ENCODE measurements around the gene CARD11. TPM values are rescaled to one million over a fixed set of nuclear protein-coding genes. Genes with fewer than 3 reads are reported as not detected.
"Not testable (repeated sequence)": the region's sequence is repeated elsewhere in the genome, so short reads cannot be mapped to it uniquely, and the experiment has no call there.

Gene CARD11
- total and polyA plus RNA-seq, 2 of the 4 experiments (the other 2 are of a cell fraction), result 0.18 to 0.26 TPM

DNA sequence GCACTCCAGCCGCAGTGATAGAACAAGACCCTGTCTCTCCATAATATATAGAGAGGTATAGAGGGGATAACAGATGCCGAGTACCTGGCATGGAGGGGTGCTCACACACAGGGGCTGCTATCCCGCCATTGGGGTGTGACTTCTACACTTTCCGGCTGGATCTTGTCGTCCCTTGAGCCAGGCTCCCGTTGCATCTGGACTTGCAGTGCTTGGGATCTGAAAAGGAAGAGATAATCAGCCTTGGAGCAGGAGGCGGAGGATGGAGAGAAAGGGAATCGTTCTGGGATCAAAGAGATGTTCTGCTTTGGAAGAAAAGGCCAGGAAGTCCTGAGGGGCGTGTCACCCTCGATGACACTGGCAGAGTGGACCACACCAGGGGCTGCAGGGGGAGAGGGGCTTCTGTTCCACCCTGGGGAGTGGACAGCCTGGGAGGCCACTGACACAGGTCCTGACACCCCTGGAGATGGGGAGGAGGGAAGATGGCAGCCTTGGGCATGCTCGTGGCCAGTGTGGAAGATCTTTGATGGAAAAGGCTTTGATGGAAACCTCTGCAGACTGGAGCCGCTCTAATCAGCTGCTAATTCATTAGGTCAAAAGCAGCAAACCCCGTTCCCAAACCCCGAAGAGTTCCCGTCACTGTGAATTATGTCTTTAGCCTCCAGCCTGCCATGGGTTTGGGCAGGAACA, 85.1 kb downstream of the CARD11 start:
- ATAC-seq (ENCODE audit: low read depth) (no peak), DNase-seq (no peak)
- H3K9ac ChIP-seq (ENCODE audit: low read depth, low read length), result no peak overlapping the region
- no peak overlapping the region for H3K4me2 ChIP-seq (ENCODE audit: low read depth, low read length)
- TF ChIP-seq, protein P1, sequence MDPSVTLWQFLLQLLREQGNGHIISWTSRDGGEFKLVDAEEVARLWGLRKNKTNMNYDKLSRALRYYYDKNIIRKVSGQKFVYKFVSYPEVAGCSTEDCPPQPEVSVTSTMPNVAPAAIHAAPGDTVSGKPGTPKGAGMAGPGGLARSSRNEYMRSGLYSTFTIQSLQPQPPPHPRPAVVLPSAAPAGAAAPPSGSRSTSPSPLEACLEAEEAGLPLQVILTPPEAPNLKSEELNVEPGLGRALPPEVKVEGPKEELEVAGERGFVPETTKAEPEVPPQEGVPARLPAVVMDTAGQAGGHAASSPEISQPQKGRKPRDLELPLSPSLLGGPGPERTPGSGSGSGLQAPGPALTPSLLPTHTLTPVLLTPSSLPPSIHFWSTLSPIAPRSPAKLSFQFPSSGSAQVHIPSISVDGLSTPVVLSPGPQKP (IDR thresholded peaks at IDR 0.05; ENCODE audit: borderline replicate concordance, low read depth, low read length), result no peak
- TF ChIP-seq MXI1 (IDR thresholded peaks at IDR 0.05; ENCODE audit: borderline replicate concordance, low read depth, low read length), result no peak
- H2BK15ac ChIP-seq (ENCODE audit: low read depth, low read length), result no peak overlapping the region
- no peak overlapping the region for H2BK120ac ChIP-seq (ENCODE audit: low read depth, low read length)
- intact Hi-C loops (cut with micrococcal nuclease), result no loop called here
- H3K27me3 ChIP-seq (ENCODE audit: control insufficient read depth, insufficient read depth, low read length), result peaks cover 1% of the 10 kb centered on the region; the same call in 1 of the 2 replicates
- no peak overlapping the region for H3K56ac ChIP-seq (ENCODE audit: extremely low read depth, insufficient read depth, low read length)
- 82% methylated on average over 6 of the region's 15 CpGs; no CpG with 5 or more reads in 1 of the 2 experiments for WGBS, 2 experiments (ENCODE audit: extremely low coverage in 2 of 2, insufficient read length in 1 of 2)
- no peaks in the 10 kb centered on the region for H4K20me1 ChIP-seq (ENCODE audit: insufficient read depth, low read length)
- no peak overlapping the region for H2AK9ac ChIP-seq (replicated peaks; ENCODE audit: low read depth, low read length, poor library complexity)
- no peak overlapping the region for H2AK5ac ChIP-seq (ENCODE audit: low read depth, low read length)
- BruUV-seq (replicated peaks), result no TSS peak
- no peak overlapping the region for H4K5ac ChIP-seq (ENCODE audit: low read depth, low read length)
- no peak overlapping the region for H2BK5ac ChIP-seq (ENCODE audit: low read depth, low read length, poor library complexity, severe bottlenecking)
- CTCF ChIA-PET, result no interaction called here
- no peak overlapping the region for H3K18ac ChIP-seq (ENCODE audit: low read depth, low read length)
- no peak overlapping the region for H3K14ac ChIP-seq (replicated peaks; ENCODE audit: low read depth, low read length)
- H3K4me3 ChIP-seq (ENCODE audit: insufficient read depth, low read depth, low read length), result no peak overlapping the region
- no peak overlapping the region for H2AFZ ChIP-seq (replicated peaks; ENCODE audit: low read length, poor library complexity)
- no peak overlapping the region for H3K4ac ChIP-seq (ENCODE audit: low read depth, low read length)
- no peaks in the 10 kb centered on the region for H3K9me3 ChIP-seq (ENCODE audit: control insufficient read depth, insufficient read depth, low read length)
- no peaks in the 10 kb centered on the region for H3K9me1 ChIP-seq (ENCODE audit: insufficient read depth, low read length)
- no peaks in the 10 kb centered on the region for H3K4me1 ChIP-seq (ENCODE audit: control insufficient read depth, insufficient read depth, low read length)
- no peak overlapping the region for H3K27ac ChIP-seq (ENCODE audit: insufficient read depth, low read length)
- no peak overlapping the region for H4K91ac ChIP-seq (ENCODE audit: insufficient read depth, low read depth, low read length)
- H3K79me1 ChIP-seq (ENCODE audit: low read depth in 1 of 2, low read length in 2 of 2), result no peaks in the 10 kb centered on the region
- no peak overlapping the region for H3K23ac ChIP-seq (ENCODE audit: low read depth, low read length)
- no peaks in the 10 kb centered on the region for H3K36me3 ChIP-seq (ENCODE audit: control insufficient read depth, insufficient read depth, low read length)
- no peak overlapping the region for H2BK20ac ChIP-seq (ENCODE audit: low read depth, low read length)
- dilution Hi-C loops (cut with HindIII; ENCODE audit: low sequenced_read_pairs, unreplicated experiment), result no loop called here
- POLR2A ChIA-PET (ENCODE audit: unreplicated experiment), result no interaction called here
- in situ Hi-C loops (cut with MboI; ENCODE audit: low sequenced_read_pairs), result no loop called here
- no peak overlapping the region for H4K8ac ChIP-seq (ENCODE audit: low read depth in 2 of 2, low read length in 2 of 2)

DNA sequence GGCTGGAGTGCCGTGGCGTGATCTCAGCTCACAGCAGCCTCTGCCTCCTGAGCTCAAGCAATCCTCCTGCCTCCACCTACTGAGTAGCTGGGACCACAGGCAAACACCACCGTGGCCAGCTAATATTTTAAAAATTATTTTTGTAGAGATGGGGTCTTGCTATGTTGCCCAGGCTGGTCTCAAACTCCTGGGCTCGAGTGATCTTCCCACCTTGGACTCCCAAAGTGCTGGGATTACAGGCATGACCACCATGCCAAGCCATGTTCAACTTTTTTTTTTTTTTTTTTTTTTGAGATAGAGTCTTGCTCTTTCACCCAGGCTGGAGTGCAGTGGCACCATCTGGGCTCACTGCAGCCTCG, 86.3 kb downstream of the CARD11 start:
- H3K18ac ChIP-seq (ENCODE audit: low read depth, low read length); H4K20me1 ChIP-seq (ENCODE audit: insufficient read depth, low read length); H2BK20ac ChIP-seq (ENCODE audit: low read depth, low read length); H3K9me3 ChIP-seq (ENCODE audit: control insufficient read depth, insufficient read depth, low read length); ATAC-seq (ENCODE audit: low read depth); H3K14ac ChIP-seq (replicated peaks; ENCODE audit: low read depth, low read length); H3K4me3 ChIP-seq (ENCODE audit: insufficient read depth, low read depth, low read length); H3K4me1 ChIP-seq (ENCODE audit: control insufficient read depth, insufficient read depth, low read length); H3K27ac ChIP-seq (ENCODE audit: insufficient read depth, low read length); in situ Hi-C loops (cut with MboI; ENCODE audit: low sequenced_read_pairs); BruUV-seq (replicated peaks); H3K9me1 ChIP-seq (ENCODE audit: insufficient read depth, low read length); CTCF ChIA-PET; DNase-seq; H3K23ac ChIP-seq (ENCODE audit: low read depth, low read length); H4K8ac ChIP-seq (ENCODE audit: low read depth in 2 of 2, low read length in 2 of 2); H2AFZ ChIP-seq (replicated peaks; ENCODE audit: low read length, poor library complexity); intact Hi-C loops (cut with micrococcal nuclease); H3K36me3 ChIP-seq (ENCODE audit: control insufficient read depth, insufficient read depth, low read length); H2AK9ac ChIP-seq (replicated peaks; ENCODE audit: low read depth, low read length, poor library complexity); H3K79me1 ChIP-seq (ENCODE audit: low read depth in 1 of 2, low read length in 2 of 2); H2BK120ac ChIP-seq (ENCODE audit: low read depth, low read length); POLR2A ChIA-PET (ENCODE audit: unreplicated experiment); H3K4me2 ChIP-seq (ENCODE audit: low read depth, low read length); dilution Hi-C loops (cut with HindIII; ENCODE audit: low sequenced_read_pairs, unreplicated experiment); H3K56ac ChIP-seq (ENCODE audit: extremely low read depth, insufficient read depth, low read length); H3K9ac ChIP-seq (ENCODE audit: low read depth, low read length); H3K4ac ChIP-seq (ENCODE audit: low read depth, low read length); H2AK5ac ChIP-seq (ENCODE audit: low read depth, low read length); H2BK5ac ChIP-seq (ENCODE audit: low read depth, low read length, poor library complexity, severe bottlenecking); H4K91ac ChIP-seq (ENCODE audit: insufficient read depth, low read depth, low read length); H4K5ac ChIP-seq (ENCODE audit: low read depth, low read length); H2BK15ac ChIP-seq (ENCODE audit: low read depth, low read length); H3K27me3 ChIP-seq (ENCODE audit: control insufficient read depth, insufficient read depth, low read length): not testable (repeated sequence)
- WGBS, 2 experiments (ENCODE audit: extremely low coverage in 2 of 2, insufficient read length in 1 of 2), result no CpG with 5 or more reads among the region's 5 CpGs

Measured in IMR-90 (cell line).